Measurements from ENCODE around the gene ANKS1A.

Gene ANKS1A

DNA sequence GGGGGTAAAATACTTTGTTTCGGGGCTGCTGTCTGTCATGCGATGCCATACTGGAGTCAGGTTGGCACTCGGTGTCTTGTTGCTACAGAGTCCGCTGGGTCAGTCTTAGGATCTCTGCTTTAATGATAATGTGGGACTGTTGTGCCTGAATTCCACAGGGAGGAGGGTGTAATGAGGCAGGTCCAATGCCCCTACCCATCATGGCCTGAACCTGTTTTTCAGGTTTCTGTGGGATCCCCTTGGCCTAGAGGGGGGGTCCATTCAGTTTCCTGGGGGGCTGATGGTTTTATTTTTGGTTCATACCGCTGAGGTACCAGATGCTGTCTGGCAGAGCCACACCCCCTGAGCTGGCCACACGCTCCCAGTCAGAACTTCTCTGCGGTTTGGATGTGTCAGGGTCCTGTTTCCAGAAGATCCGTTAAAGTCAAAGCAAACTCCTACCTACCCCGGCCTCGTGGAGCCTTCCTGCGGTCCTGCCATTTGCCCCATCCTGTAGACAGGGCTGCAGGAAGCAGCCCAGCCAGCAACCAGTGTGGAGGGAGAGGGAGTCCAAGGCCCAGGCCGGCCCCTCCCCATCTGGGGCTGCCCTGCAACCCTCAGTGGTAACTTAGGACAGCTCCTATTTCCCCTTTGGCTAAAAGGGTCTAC is 182.4 kb downstream of the ANKS1A start:
- TF ChIP-seq, protein P1, sequence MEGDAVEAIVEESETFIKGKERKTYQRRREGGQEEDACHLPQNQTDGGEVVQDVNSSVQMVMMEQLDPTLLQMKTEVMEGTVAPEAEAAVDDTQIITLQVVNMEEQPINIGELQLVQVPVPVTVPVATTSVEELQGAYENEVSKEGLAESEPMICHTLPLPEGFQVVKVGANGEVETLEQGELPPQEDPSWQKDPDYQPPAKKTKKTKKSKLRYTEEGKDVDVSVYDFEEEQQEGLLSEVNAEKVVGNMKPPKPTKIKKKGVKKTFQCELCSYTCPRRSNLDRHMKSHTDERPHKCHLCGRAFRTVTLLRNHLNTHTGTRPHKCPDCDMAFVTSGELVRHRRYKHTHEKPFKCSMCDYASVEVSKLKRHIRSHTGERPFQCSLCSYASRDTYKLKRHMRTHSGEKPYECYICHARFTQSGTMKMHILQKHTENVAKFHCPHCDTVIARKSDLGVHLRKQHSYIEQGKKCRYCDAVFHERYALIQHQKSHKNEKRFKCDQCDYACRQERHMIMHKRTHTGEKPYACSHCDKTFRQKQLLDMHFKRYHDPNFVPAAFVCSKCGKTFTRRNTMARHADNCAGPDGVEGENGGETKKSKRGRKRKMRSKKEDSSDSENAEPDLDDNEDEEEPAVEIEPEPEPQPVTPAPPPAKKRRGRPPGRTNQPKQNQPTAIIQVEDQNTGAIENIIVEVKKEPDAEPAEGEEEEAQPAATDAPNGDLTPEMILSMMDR (IDR thresholded peaks at IDR 0.05; ENCODE audit: low read depth, low read length): no peak
- no peak for DNase-seq (ENCODE audit: low read depth in 2 of 2)
- H3K4me3 ChIP-seq (replicated peaks in 1 of 2; ENCODE audit: low read depth in 2 of 2, low read length in 2 of 2): no peak overlapping the region

GRCh38 chr6:35072051-35072697 is 183.1 kb downstream of the ANKS1A start:
- no peak for DNase-seq (ENCODE audit: low read depth in 2 of 2)
- H3K4me3 ChIP-seq (replicated peaks in 1 of 2; ENCODE audit: low read depth in 2 of 2, low read length in 2 of 2): no peak overlapping the region
- TF ChIP-seq, protein P1 (IDR thresholded peaks at IDR 0.05; ENCODE audit: low read depth, low read length): no peak

DNA sequence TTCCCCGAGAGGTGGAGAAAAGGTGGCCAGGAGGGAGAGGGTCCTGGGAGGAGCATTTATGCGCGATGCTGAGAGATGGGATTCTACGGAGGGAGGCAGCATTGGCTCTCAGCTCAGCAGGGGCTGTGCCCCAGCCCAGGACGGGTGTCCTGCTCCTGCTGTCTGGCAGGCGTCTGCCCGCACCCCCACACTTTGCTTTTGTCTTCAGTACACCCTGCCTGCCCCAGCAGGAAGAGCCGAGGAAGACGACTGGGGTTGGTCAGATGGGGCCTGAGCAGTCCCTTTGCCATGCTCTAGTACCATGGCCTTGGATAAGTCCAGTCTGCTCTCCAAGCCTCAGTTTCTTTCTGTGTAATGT is 183.6 kb downstream of the ANKS1A start:
- no peak for DNase-seq (ENCODE audit: low read depth in 2 of 2)
- H3K4me3 ChIP-seq (replicated peaks in 1 of 2; ENCODE audit: low read depth in 2 of 2, low read length in 2 of 2): no peak overlapping the region
- TF ChIP-seq, protein P1 (IDR thresholded peaks at IDR 0.05; ENCODE audit: low read depth, low read length): no peak

DNA sequence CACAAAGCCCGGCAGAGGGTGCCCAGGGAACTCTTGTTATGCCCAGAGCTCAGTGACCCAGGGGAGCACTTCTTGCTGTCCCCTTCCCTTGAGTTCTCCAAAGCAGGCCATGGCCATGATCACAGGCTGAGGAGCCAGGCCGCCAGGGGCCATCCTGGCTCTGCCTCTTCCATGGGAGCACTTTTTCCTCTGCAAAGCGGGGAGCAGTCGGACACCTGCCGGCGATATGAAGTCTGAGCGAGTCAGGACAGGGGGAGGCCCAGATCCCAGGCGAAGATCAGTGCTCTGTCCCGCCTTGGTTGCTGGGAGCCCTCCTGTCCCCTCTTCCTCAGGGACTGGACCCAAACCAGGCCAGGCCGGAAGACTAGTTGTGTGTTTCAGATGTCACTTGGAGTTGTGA is 184.2 kb downstream of the ANKS1A start:
- no peak overlapping the region for H3K4me3 ChIP-seq (replicated peaks in 1 of 2; ENCODE audit: low read depth in 2 of 2, low read length in 2 of 2)
- DNase-seq (ENCODE audit: low read depth in 2 of 2): no peak
- TF ChIP-seq, protein P1 (IDR thresholded peaks at IDR 0.05; ENCODE audit: low read depth, low read length): no peak

- no peak for DNase-seq (ENCODE audit: low read depth in 2 of 2)
- no peak overlapping the region for H3K4me3 ChIP-seq (replicated peaks in 1 of 2; ENCODE audit: low read depth in 2 of 2, low read length in 2 of 2)
- TF ChIP-seq, protein P1 (IDR thresholded peaks at IDR 0.05; ENCODE audit: low read depth, low read length): no peak
Observed at GRCh38 chr6:35073766-35074471, 184.9 kb downstream of the ANKS1A start.

- no peak overlapping the region for H3K4me3 ChIP-seq (replicated peaks in 1 of 2; ENCODE audit: low read depth in 2 of 2, low read length in 2 of 2)
- TF ChIP-seq, protein P1 (IDR thresholded peaks at IDR 0.05; ENCODE audit: low read depth, low read length): no peak
- DNase-seq (ENCODE audit: low read depth in 2 of 2): no peak
Observed at GRCh38 chr6:35076997-35077712, 188.1 kb downstream of the ANKS1A start.

Measured in cardiac fibroblast (primary cell).